ENCODE measurements around the gene FANCM.

Gene FANCM

GRCh38 chr14:45247427-45247826 is 111.7 kb downstream of the FANCM start:
- DNase-seq: no peak

GRCh38 chr14:45249856-45250575 is 114.3 kb downstream of the FANCM start:
- DNase-seq: no peak

Measured in NCI-H2171 (cell line).